GM18907 (cell line): Measurements from ENCODE around the gene SFXN5.

Experiments used
- ATAC-seq: cut with Tn5 transposase; IDR thresholded peaks from one replicate; pipeline ENCODE4 v1.9.1; 2021; ENCODE audit warnings: mild to moderate bottlenecking, moderate library complexity; ENCODE audit not compliant: unreplicated experiment

The SFXN5 gene

GRCh38 chr2:73053316-73054114 is 18.0 kb downstream of the SFXN5 start:
- ATAC-seq = no peak

- ATAC-seq = no peak
Measured at GRCh38 chr2:73050121-73050545, 21.4 kb downstream of the SFXN5 start.

- ATAC-seq = no peak
Measured at GRCh38 chr2:73043929-73044832, 27.3 kb downstream of the SFXN5 start.

GRCh38 chr2:73043276-73043675 is 28.2 kb downstream of the SFXN5 start:
- ATAC-seq = no peak

- no peak for ATAC-seq
Measured at GRCh38 chr2:73037947-73038585, 33.4 kb downstream of the SFXN5 start.

- ATAC-seq = no peak
Measured at GRCh38 chr2:73036766-73037165, 34.7 kb downstream of the SFXN5 start.

GRCh38 chr2:73035899-73036711 is 35.4 kb downstream of the SFXN5 start:
- ATAC-seq = no peak

- no peak for ATAC-seq
Measured at GRCh38 chr2:73034661-73035375, 36.7 kb downstream of the SFXN5 start.

GRCh38 chr2:73033766-73034381 is 37.6 kb downstream of the SFXN5 start:
- no peak for ATAC-seq

GRCh38 chr2:73033142-73033765 is 38.3 kb downstream of the SFXN5 start:
- no peak for ATAC-seq

- ATAC-seq = no peak
Measured at GRCh38 chr2:73032702-73033097, 38.8 kb downstream of the SFXN5 start.

- ATAC-seq = no peak
Measured at GRCh38 chr2:73031725-73032701, 39.5 kb downstream of the SFXN5 start.

- no peak for ATAC-seq
Measured at GRCh38 chr2:73031095-73031678, 40.3 kb downstream of the SFXN5 start.

GRCh38 chr2:73028841-73029240 is 42.7 kb downstream of the SFXN5 start:
- no peak for ATAC-seq

GRCh38 chr2:73027340-73027739 is 44.2 kb downstream of the SFXN5 start:
- ATAC-seq = no peak

- no peak for ATAC-seq
Measured at GRCh38 chr2:73023497-73023896, 48.0 kb downstream of the SFXN5 start.

GRCh38 chr2:73022024-73022568 is 49.4 kb downstream of the SFXN5 start:
- ATAC-seq = no peak
